HG03457 (cell line): ENCODE measurements around the gene BEND7.
"Not testable (repeated sequence)": the region's sequence is repeated elsewhere in the genome, so short reads cannot be mapped to it uniquely, and the experiment has no call there.

ENCODE experiments used
- ATAC-seq: cut with Tn5 transposase; IDR thresholded peaks from one replicate; pipeline ENCODE4 v1.9.1; 2021; ENCODE audit warnings: moderate number of reproducible peaks; ENCODE audit not compliant: unreplicated experiment

Gene BEND7

GRCh38 chr10:13422800-13423199, 106.0 kb downstream of the BEND7 start:
- no peak for ATAC-seq

- ATAC-seq, result no peak
These were observed 107.4 kb downstream of the BEND7 start for GRCh38 chr10:13421382-13421917.

GRCh38 chr10:13420532-13421307, 108.1 kb downstream of the BEND7 start:
- ATAC-seq, result no peak

- ATAC-seq, result no peak
These were observed 111.2 kb downstream of the BEND7 start for GRCh38 chr10:13417459-13418126.

GRCh38 chr10:13416760-13417159, 112.1 kb downstream of the BEND7 start:
- no peak for ATAC-seq

GRCh38 chr10:13414855-13415254, 114.0 kb downstream of the BEND7 start:
- no peak for ATAC-seq

- no peak for ATAC-seq
These were observed 114.7 kb downstream of the BEND7 start for GRCh38 chr10:13414137-13414536.

GRCh38 chr10:13412894-13413293, 115.9 kb downstream of the BEND7 start:
- ATAC-seq, result no peak

- ATAC-seq, result no peak
These were observed 124.0 kb downstream of the BEND7 start for GRCh38 chr10:13404791-13405190.

- ATAC-seq, result no peak
These were observed 124.5 kb downstream of the BEND7 start for GRCh38 chr10:13404305-13404759.

GRCh38 chr10:13403426-13403825, 125.4 kb downstream of the BEND7 start:
- not testable (repeated sequence) for ATAC-seq

GRCh38 chr10:13402021-13402420, 126.8 kb downstream of the BEND7 start:
- ATAC-seq, result no peak

GRCh38 chr10:13401142-13401541, 127.7 kb downstream of the BEND7 start:
- no peak for ATAC-seq

- no peak for ATAC-seq
These were observed 128.4 kb downstream of the BEND7 start for GRCh38 chr10:13400196-13400965.

- no peak for ATAC-seq
These were observed 129.1 kb downstream of the BEND7 start for GRCh38 chr10:13399752-13400151.

- ATAC-seq, result no peak
These were observed 129.6 kb downstream of the BEND7 start for GRCh38 chr10:13399236-13399635.

GRCh38 chr10:13397052-13397451, 131.8 kb downstream of the BEND7 start:
- no peak for ATAC-seq

- no peak for ATAC-seq
These were observed 132.4 kb downstream of the BEND7 start for GRCh38 chr10:13396369-13396768.

- ATAC-seq, result no peak
These were observed 133.3 kb downstream of the BEND7 start for GRCh38 chr10:13395540-13395939.

- ATAC-seq, result no peak
These were observed 135.2 kb downstream of the BEND7 start for GRCh38 chr10:13393640-13394039.

- no peak for ATAC-seq
These were observed 136.1 kb downstream of the BEND7 start for GRCh38 chr10:13392701-13393100.
